Measurements from ENCODE around the gene MPP1.

The MPP1 gene

DNA sequence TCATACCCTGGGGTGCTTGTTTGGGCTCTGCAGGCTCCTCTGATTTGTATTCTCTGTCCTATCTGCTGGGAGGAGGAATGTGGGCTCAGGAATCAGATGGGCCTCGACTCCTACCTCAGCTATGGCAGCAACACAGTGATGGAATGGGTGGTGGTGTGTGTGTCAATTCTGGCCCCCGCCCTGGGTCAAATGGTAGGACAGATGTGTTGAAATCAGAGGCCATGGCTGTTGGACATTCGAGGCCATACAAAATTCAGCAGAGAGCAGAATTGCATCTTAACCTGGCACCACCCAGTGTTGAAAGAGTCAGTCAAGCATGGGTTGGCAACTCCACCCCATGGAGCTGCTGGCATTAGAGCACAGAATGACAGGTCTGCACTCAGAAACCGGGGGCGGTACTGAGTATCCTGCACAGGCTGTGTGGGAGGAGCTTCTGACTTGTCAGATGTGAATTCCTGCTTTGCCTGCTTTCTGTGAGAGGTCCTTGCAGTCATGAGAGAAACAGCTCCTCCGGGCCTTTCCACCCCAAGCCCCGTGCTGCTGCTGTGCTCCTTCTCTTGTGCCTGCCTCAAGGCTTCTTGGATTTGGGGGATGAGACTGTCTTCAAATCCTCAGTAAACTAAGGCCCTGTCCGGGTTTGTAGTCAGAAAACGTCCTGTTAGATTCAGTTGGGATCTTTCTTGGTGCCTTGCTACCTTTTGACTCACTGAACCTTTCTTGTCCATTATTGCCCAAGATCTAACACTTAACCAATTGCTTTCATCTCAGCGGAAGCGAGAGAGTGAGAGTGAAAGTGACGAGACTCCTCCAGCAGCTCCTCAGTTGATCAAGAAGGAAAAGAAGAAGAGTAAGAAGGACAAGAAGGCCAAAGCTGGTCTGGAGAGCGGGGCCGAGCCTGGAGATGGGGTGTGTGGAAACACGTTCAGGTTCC is 29.6 kb downstream of the MPP1 start:
- ChIA-PET CTCF (no interaction called here), POLR2A (ENCODE audit: low non-redundant PET) (no interaction called here)
- TF ChIP-seq, protein P1, sequence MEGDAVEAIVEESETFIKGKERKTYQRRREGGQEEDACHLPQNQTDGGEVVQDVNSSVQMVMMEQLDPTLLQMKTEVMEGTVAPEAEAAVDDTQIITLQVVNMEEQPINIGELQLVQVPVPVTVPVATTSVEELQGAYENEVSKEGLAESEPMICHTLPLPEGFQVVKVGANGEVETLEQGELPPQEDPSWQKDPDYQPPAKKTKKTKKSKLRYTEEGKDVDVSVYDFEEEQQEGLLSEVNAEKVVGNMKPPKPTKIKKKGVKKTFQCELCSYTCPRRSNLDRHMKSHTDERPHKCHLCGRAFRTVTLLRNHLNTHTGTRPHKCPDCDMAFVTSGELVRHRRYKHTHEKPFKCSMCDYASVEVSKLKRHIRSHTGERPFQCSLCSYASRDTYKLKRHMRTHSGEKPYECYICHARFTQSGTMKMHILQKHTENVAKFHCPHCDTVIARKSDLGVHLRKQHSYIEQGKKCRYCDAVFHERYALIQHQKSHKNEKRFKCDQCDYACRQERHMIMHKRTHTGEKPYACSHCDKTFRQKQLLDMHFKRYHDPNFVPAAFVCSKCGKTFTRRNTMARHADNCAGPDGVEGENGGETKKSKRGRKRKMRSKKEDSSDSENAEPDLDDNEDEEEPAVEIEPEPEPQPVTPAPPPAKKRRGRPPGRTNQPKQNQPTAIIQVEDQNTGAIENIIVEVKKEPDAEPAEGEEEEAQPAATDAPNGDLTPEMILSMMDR (conservative IDR thresholded peaks at IDR 0.05; ENCODE audit: low read depth) = no peak
- no peak overlapping the region for H3K27ac ChIP-seq
- DNase-seq (ENCODE audit: low spot score) = peak; percentile 20

GRCh38 chrX:154774622-154775021 is 30.7 kb downstream of the MPP1 start:
- TF ChIP-seq, protein P1 (conservative IDR thresholded peaks at IDR 0.05; ENCODE audit: low read depth) = no peak
- DNase-seq (ENCODE audit: low spot score) = no peak
- CTCF ChIA-PET = no interaction called here
- POLR2A ChIA-PET (ENCODE audit: low non-redundant PET) = no interaction called here
- H3K27ac ChIP-seq = no peak overlapping the region

- TF ChIP-seq, protein P1 (conservative IDR thresholded peaks at IDR 0.05; ENCODE audit: low read depth) = peak; percentile 13; the same call in 1 of the 2 replicates
- DNase-seq (ENCODE audit: low spot score) = peak; percentile 88
- POLR2A ChIA-PET (ENCODE audit: low non-redundant PET) = interaction anchor here (1.2 kb wide), 1 partner anchor 12 kb away, joined by 3 read pairs; the partner anchor contains the start of gene GAB3
- peak within 1 kb of the TSS; percentile 82 for H3K27ac ChIP-seq
- CTCF ChIA-PET = no interaction called here
Measured at GRCh38 chrX:154762537-154763296, 42.6 kb downstream of the MPP1 start, which contains the start of gene DKC1. DKC1 (plus strand) TSS chrX:154762864; CDS start chrX:154762966, 102 bp downstream.

DNA sequence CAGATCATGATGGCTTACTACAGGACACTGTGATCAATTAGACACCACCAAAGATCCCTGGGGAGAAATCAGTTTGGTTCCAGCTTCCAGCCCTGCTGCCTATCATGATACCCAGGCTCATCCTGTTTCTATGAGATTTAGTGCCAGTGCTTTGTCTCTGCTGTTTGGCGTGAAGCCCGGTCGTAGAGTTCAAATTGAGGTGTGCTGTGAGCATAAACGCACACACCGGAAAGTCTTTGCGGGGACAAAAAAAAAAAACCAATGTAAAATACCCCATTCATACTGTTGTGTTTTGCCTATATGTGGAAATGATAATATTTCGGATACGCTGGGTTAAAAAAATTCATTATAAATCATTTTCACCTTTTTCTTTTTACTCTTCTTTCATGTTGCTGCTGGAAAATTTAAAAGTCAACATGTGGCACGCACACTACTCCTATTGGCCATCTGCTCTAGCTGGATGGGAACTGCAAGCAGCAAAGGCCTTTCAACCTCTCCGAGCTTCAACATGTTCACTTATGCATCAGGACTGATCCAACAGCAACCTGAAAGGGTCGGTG is 43.2 kb downstream of the MPP1 start:
- CTCF ChIA-PET = no interaction called here
- H3K27ac ChIP-seq = peak overlapping the region; percentile 82
- POLR2A ChIA-PET (ENCODE audit: low non-redundant PET) = interaction anchor here (0.5 to 1.2 kb wide), 2 partner anchors 12 to 266 kb away, joined by 3 read pairs; partner anchors contain the start of gene GAB3
- TF ChIP-seq, protein P1 (conservative IDR thresholded peaks at IDR 0.05; ENCODE audit: low read depth) = no peak
- no peak for DNase-seq (ENCODE audit: low spot score)

GRCh38 chrX:154758696-154759095 is 46.6 kb downstream of the MPP1 start:
- no peak for DNase-seq (ENCODE audit: low spot score)
- CTCF ChIA-PET = interaction anchor here (0.6 kb wide), 1 partner anchor 53 kb away, joined by 3 read pairs; no protein-coding TSS in a partner anchor
- TF ChIP-seq, protein P1 (conservative IDR thresholded peaks at IDR 0.05; ENCODE audit: low read depth) = no peak

GRCh38 chrX:154751669-154752271 is 53.5 kb downstream of the MPP1 start:
- TF ChIP-seq, protein P1 (conservative IDR thresholded peaks at IDR 0.05; ENCODE audit: low read depth) = no peak
- DNase-seq (ENCODE audit: low spot score) = no peak
- no peak overlapping the region for H3K27ac ChIP-seq
- CTCF ChIA-PET = no interaction called here
- POLR2A ChIA-PET (ENCODE audit: low non-redundant PET) = no interaction called here

More at GRCh38 chrX:154758696-154759095, 46.6 kb downstream of the MPP1 start:
- POLR2A ChIA-PET (ENCODE audit: low non-redundant PET) = no interaction called here
- H3K27ac ChIP-seq = no peak overlapping the region
